ENCODE data around the gene KPNA5.
"Not testable (repeated sequence)": the region's sequence is repeated elsewhere in the genome, so short reads cannot be mapped to it uniquely, and the experiment has no call there.

Gene KPNA5

DNA sequence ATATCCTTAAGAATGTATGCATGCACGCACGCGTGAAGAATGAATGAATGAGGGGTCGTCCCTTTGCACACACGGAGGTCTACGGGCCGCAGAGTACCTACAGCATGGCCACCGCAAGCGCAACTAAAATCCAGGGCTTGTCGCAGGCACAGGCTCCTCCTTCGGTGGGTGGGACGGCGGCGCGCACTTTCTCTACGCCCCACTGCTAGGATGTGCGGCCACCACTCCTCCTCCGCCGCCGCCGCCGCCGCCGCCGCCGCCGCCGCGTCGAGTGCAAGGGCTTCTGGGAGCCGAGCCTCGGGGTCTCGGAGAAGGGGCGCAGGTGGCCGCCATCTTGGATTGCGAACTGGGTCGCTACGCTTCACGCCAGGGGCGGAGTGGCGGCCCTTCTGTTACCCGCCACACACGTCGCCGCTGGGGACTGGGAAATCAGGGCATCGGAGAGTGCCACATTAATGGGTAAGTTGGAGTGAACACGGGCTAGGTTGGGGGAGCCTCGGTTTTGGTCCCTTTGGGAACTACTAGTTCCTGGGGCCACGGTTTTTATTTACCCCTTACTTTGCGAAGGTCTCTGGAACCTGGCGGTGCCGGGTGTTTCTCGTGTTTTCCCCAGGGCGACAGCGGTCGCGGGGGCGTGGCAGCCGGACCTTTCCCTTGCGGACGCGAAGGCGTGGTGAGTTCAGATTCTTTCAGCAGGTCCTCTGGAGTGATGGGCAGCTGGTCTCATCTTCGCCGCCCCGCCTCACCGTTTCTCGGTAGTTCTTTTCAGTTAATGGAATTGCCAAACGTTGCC lies at the start of gene KPNA5:
KPNA5 (plus strand) TSS at position 332 of the 793 bp plus-strand sequence; CDS start at position 456, 124 bp downstream.
- DNase-seq (ENCODE audit: low read depth in 3 of 3), result peak; percentile 85 to 91 (median 86)

DNA sequence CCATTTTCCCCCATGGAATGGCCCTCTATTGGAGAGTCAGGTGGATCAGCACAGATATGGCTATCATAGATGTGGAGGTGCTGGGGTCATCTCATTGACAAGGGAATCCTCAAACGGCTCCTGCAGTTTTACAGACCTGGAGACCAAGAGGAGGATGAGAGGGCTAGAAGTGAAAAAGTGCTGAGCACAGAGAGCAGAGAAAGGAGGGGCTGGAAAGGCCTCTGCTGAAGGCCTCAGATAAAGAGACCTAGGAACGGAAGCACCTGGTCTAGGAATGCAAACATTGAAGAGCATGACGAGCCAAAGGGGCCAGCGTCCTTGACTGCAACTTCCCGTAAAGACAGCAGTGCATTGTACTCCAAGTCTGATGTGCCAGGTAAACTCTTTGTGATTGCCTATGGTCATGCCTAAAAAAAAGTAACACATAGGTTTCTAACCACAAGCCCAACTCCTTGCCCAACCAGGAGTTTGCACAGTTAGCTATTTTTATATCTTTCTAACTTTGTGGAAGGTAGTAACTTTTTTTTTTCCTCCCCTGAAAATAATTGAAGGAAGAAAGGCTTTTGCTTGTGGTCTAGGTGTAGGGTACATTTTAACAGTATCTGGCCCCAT lies 49.5 kb upstream of the KPNA5 start:
- no peak for DNase-seq (ENCODE audit: low read depth in 3 of 3)

- DNase-seq (ENCODE audit: low read depth in 3 of 3), result no peak
Measured at GRCh38 chr6:116633685-116634084, 47.3 kb upstream of the KPNA5 start.

GRCh38 chr6:116648156-116648555 lies 32.9 kb upstream of the KPNA5 start:
- DNase-seq (ENCODE audit: low read depth in 3 of 3), result no peak

GRCh38 chr6:116649129-116649528 lies 31.9 kb upstream of the KPNA5 start:
- DNase-seq (ENCODE audit: low read depth in 3 of 3), result no peak

GRCh38 chr6:116651916-116652315 lies 29.1 kb upstream of the KPNA5 start:
- no peak for DNase-seq (ENCODE audit: low read depth in 3 of 3)

DNA sequence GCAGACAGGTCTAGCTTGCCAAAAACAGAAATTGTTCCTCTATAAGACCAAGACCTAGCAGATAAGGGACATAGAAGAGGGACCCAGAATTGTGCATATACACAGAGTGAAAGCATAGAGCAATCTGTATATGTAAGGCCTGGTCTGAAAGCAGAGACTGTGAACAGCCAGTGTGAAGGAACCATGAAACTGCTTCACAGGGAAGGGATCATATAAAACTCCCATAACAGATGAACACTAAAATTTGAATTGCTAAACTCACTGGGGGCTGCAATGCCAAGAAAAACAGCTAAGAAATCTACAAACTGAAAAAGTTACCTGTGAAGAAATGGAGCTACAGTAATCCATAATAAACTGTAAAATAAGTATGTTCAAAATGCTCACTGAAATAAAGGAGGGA lies 19.4 kb upstream of the KPNA5 start:
- no peak for DNase-seq (ENCODE audit: low read depth in 3 of 3)

DNA sequence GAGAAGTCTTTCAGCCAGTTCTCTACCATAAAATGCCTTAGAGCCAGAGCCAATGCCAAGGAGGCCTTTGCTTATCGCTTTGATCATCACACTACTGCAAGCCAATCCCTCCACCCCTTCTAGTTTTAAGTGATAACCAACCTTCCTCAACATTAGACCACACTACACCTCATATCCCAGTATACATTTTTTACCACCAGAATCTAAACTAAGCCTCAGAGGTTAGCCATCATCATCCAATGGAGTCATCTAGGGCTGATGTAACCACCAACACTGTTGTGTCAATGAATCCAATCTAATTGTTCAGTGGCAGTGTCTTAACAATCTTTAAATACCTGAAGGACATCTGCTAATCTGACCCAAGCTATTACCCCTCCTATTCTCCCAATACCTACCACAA lies 18.8 kb upstream of the KPNA5 start:
- DNase-seq (ENCODE audit: low read depth in 3 of 3), result no peak

DNA sequence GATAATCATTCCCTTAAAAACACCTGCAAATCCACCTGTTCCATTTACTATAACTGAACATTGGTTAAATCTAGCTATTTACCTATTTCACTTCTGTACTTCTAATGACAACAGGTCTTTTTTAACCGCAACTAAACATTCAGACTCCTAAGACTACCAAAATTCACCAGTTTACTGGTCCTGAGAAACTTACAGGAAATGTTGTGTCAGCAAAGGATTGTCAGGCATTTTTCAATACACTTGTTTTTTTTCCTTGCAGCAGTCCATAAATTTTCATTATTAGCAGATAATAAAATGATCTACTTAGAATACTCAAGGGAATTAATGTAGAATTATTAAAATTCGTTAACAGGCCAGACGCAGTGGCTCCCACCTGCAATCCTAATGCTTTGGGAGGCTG lies 17.7 kb upstream of the KPNA5 start:
- DNase-seq (ENCODE audit: low read depth in 3 of 3), result no peak

DNA sequence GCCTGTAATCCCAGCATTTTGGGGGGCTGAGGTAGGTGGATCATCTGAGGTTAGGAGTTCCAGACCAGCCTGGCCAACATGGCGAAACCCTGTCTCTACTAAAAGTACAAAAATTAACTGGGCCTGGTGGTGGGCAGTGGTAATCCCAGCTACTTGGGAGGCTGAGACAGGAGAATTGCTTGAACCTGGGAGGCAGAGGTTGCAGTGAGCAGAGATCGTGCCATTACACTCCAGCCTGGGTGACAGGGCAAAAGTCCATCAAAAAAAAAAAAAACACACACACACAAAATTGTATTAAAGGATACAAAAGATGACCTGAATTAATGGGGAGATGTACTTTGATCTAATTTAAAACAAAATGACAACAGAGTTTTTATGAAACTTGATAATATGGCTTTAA lies 16.8 kb upstream of the KPNA5 start:
- not testable (repeated sequence) for DNase-seq (ENCODE audit: low read depth in 3 of 3)

GRCh38 chr6:116665464-116665863 lies 15.5 kb upstream of the KPNA5 start:
- DNase-seq (ENCODE audit: low read depth in 3 of 3), result no peak

- DNase-seq (ENCODE audit: low read depth in 3 of 3), result no peak
Measured at GRCh38 chr6:116666869-116667268, 14.1 kb upstream of the KPNA5 start.

- no peak for DNase-seq (ENCODE audit: low read depth in 3 of 3)
Measured at GRCh38 chr6:116667623-116668022, 13.4 kb upstream of the KPNA5 start.

DNA sequence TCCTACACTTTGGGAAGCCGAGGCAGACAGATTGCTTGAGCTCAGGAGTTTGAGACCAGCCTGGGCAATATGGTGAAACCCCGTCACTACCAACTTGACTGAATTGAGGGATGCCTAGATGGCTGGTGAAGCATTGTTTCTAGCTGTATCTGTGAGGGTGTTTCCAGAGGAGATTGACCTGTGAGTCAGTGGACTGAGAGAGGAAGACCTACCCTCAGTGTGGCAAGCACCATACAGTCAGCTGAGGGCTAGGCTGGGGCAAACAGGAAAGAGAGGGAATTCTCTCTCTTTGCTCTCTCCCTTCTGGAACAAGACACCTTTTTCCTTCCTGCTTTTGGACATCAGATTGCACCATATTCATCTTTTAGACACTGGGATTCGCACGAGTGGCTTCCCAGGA lies 8.7 kb upstream of the KPNA5 start:
- no peak for DNase-seq (ENCODE audit: low read depth in 3 of 3)

GRCh38 chr6:116676021-116676420 lies 5.0 kb upstream of the KPNA5 start:
- no peak for DNase-seq (ENCODE audit: low read depth in 3 of 3)

GRCh38 chr6:116682334-116682712 lies 1.3 kb downstream of the KPNA5 start:
- peak in 1 of 3 experiments; percentile 14 for DNase-seq (ENCODE audit: low read depth in 3 of 3)

DNA sequence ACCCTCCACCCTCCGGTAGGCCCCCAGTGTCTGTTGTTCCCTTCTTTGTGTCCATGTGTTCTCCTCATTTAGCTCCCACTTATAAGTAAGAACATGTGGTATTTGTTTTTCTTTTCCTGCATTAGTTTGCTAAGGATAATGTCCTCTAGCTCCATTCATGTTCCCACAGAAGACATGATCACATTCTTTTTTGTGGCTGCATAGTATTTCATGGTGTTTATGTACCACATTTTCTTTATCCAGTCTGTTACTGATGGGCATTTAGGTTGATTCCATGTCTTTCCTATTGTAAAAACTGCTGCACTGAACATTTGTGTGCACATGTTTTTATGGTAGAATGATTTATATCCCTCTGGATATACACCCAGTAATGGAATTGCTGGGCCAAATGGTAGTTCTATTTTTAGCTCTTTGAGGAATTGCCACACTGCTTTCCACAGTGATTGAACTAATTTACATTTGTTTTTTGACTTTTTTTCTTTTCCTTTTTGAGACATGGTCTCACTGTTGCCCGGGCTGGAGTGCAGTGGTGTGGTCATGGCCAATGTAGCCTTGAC lies 4.5 kb downstream of the KPNA5 start:
- DNase-seq (ENCODE audit: low read depth in 3 of 3), result no peak

- DNase-seq (ENCODE audit: low read depth in 3 of 3), result not testable (repeated sequence)
Measured at GRCh38 chr6:116686475-116687101, 5.6 kb downstream of the KPNA5 start.

DNA sequence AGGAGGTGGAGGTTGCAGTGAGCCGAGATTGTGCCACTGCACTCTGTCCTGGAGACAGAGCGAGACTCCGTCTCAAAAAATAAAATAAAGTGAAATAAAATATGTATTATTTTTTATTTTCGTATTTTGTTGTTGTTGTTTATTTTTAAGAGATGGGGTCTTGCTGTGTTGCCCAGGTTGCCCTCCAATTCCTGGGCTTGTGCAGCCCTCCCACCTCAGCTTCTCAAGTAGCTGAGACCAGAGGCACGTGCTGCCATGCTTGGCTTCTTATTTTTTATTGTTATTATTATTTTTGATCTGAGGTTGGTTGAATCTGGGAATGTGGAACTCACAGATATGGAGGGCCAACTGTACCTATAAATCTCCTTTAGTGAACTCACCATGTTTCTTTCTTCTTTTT lies 10.1 kb downstream of the KPNA5 start:
- no peak for DNase-seq (ENCODE audit: low read depth in 3 of 3)

- not testable (repeated sequence) for DNase-seq (ENCODE audit: low read depth in 3 of 3)
Measured at GRCh38 chr6:116692873-116693272, 11.9 kb downstream of the KPNA5 start.

- not testable (repeated sequence) for DNase-seq (ENCODE audit: low read depth in 3 of 3)
Measured at GRCh38 chr6:116693275-116693674, 12.3 kb downstream of the KPNA5 start.

GRCh38 chr6:116695401-116695800 lies 14.4 kb downstream of the KPNA5 start:
- no peak for DNase-seq (ENCODE audit: low read depth in 3 of 3)

GRCh38 chr6:116697480-116697879 lies 16.5 kb downstream of the KPNA5 start:
- DNase-seq (ENCODE audit: low read depth in 3 of 3), result no peak
